DND-41 (cell line): ENCODE results near the gene CNGA3.

Experiments used
- CTCF ChIP-seq: IDR thresholded peaks from 2 replicates; pipeline ENCODE4 v1.5.1; 2012; ENCODE audit warnings: borderline replicate concordance, low read length, moderate library complexity, mild to moderate bottlenecking; ENCODE audit not compliant: poor library complexity, severe bottlenecking; ENCODE audit errors: extremely low read depth
- EZH2 ChIP-seq: IDR thresholded peaks from 3 replicates; pipeline ENCODE4 v1.6.1; 2012; ENCODE audit warnings: borderline replicate concordance, low read depth, mild to moderate bottlenecking, moderate library complexity, low read length, inconsistent platforms; ENCODE audit not compliant: severe bottlenecking

DNA sequence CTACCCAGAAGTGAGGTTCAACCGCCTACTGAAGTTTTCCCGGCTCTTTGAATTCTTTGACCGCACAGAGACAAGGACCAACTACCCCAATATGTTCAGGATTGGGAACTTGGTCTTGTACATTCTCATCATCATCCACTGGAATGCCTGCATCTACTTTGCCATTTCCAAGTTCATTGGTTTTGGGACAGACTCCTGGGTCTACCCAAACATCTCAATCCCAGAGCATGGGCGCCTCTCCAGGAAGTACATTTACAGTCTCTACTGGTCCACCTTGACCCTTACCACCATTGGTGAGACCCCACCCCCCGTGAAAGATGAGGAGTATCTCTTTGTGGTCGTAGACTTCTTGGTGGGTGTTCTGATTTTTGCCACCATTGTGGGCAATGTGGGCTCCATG is 49.7 kb downstream of the CNGA3 start:
- TF ChIP-seq CTCF, result no peak
- no peak for TF ChIP-seq EZH2
